HG02938 (cell line): Measurements from ENCODE around the gene RNF141.

Source experiments
- ATAC-seq: cut with Tn5 transposase; IDR thresholded peaks from one replicate; pipeline ENCODE4 v1.9.1; 2021; ENCODE audit warnings: mild to moderate bottlenecking, moderate library complexity; ENCODE audit not compliant: unreplicated experiment

RNF141 gene

DNA sequence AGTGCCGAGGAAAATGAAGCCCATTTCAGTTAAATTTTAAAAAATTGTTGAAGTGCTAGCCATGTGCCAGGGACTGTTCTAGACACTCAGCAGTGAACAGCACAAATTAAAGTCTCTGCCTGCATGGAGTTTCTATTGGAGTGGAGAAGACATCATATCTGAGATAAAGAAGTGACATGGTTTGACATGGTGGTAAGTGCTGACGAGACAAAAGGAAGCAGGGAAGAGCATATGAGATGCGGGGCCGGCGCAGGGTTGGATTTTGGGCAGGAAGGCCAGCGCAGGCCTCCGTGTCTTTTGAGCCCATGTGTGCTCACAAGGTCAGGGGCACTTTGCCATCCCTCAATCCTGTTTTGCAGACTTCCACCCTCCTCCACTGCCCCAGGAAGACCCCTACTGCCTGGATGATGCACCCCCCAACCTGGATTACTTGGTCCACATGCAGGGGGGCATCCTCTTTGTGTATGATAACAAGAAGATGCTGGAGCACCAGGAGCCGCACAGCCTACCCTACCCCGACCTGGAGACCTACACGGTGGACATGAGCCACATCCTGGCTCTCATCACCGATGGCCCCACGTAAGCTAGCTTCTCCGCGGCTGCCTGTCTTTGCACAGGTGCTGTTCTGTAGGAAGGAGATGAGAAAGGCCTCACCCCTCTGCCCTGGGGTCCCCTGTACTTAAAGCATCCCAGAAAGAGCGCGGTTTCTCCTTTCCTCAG is 56.4 kb downstream of the RNF141 start:
- ATAC-seq: no peak

DNA sequence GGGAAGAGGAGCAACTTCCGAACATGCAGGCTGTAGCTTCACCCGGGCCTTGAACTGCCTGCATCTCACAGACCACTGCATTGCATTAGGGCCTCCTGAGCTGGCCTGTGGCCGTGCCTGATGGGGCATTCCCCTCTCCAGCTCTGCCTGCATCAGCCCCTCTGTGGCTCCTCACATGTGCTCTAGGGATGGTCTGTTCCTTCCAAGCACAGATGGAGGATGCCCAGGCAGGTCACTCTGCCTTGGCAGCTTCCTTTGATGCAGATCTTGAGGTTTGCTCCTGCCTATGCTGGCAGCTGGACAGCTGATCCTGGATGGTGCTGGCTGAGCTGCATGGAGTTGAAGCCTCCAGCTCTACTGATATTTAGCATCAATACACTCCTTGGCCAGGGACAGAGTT is 57.4 kb downstream of the RNF141 start:
- ATAC-seq: no peak

DNA sequence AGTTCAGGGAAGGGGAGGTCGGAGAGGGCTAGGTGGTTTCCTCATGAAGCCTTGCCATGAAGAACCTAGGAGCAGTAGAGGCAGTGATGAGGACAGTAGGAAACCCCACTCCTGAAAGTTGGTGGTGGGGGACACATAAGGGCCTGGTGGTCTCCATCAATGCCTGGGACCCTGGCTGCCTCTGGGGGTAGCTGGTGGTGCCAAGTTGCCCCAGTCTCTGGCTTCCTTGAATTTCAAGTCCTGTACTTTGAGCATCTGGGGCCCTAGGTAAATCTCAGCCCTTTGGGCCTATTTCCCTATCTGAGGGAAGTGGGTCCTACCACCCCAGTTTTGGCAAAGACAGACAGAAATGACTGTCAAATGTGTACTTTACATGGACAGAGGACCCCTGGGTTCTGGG is 57.8 kb downstream of the RNF141 start:
- no peak for ATAC-seq

DNA sequence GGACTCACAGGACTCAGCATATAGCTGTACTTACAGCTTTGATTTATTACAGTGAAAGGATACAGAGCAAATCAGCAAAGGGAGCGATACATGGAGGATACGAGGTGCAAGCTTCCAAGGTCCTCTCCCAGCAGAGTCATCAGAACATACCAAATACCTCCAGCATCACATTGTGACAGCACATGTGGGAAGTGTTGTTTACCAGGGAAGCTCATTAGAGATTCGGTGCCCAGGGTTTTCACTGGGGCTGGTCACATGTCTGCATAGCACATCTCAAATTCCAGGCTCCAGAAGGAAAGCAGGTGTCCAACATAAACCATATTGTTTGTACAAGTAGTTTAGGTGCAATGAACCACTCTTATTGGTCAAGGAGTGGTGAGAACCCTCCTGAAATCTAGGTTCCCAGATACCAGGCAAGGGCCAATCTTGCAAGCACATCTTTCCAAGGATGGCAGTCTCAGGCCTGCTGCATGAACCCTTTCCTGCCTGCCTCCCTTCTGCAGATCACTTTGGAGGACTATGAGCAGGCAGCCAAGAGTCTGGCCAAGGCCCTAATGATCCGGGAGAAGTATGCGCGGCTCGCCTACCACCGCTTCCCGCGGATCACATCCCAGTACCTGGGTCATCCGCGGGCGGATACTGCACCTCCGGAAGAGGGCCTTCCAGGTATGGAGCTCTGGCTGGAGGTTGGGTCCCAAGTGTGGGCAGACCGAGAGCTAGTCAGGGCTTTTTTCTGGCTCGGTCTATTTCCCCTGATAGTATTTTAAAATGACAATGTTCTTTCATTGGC is 59.2 kb downstream of the RNF141 start:
- no peak for ATAC-seq

GRCh38 chr11:10480760-10481159 is 60.2 kb downstream of the RNF141 start:
- no peak for ATAC-seq

- ATAC-seq: no peak
These were observed 61.0 kb downstream of the RNF141 start for GRCh38 chr11:10480026-10480425.

GRCh38 chr11:10478574-10479550 is 62.1 kb downstream of the RNF141 start:
- no peak for ATAC-seq

GRCh38 chr11:10478066-10478465 is 62.9 kb downstream of the RNF141 start:
- no peak for ATAC-seq

GRCh38 chr11:10477690-10478046 is 63.3 kb downstream of the RNF141 start:
- no peak for ATAC-seq

DNA sequence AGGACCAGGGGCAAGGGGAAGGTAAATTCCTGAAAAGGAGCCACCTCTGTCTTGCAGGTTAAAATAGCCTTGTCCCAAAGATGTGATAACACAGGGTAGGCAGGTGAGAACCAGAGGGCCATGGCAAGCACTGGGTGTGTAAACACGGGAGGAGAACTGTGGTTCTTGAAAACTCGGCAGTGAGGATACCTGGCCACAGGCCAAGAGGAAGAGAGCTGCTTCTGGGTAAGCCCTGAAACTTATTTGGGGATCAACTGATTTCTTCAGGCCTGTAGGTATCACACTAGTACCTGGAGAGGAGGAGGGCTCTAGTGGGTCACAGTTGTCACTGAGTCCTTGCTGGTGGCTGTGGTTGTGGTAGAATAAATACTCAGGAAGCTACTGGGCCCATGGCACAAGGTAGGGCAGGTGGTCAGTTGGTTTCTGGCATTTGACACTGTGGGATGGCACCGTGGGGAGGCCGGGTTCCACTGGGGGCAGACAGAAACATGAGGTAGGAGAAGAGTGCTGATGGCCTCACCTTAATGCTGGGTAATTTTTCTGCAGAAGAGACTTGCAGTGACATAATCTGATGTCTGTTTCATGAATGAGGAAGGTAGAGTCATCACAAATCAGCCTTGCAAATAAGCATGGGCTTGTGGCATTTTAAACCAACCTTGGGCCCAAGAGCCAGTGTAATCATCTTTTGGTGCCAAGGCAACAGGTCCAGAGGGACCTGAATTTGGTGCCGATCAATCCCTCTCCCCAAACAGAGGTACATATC is 63.9 kb downstream of the RNF141 start:
- no peak for ATAC-seq

- no peak for ATAC-seq
These were observed 64.6 kb downstream of the RNF141 start for GRCh38 chr11:10476342-10476741.

GRCh38 chr11:10474551-10474950 is 66.4 kb downstream of the RNF141 start:
- ATAC-seq: no peak

DNA sequence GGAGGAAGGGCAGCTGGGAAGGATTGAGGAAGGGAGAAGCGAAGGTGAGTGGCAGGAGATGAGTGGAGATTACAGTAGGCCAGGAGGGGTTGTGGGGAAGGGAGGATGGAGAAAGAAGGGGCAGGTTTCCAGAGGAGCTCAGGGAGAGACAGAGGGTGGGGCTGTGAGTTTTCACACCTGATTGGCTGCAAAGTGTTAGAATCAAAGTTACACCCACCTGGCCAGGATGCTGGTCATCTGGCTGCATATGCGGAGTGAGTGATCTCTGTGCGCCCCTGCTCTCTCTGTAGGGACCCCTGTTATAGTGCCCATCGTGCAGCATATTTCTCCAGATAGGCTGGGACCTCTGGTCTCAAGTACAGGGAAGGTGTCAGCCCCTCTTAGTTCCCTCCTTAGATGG is 67.6 kb downstream of the RNF141 start:
- no peak for ATAC-seq

DNA sequence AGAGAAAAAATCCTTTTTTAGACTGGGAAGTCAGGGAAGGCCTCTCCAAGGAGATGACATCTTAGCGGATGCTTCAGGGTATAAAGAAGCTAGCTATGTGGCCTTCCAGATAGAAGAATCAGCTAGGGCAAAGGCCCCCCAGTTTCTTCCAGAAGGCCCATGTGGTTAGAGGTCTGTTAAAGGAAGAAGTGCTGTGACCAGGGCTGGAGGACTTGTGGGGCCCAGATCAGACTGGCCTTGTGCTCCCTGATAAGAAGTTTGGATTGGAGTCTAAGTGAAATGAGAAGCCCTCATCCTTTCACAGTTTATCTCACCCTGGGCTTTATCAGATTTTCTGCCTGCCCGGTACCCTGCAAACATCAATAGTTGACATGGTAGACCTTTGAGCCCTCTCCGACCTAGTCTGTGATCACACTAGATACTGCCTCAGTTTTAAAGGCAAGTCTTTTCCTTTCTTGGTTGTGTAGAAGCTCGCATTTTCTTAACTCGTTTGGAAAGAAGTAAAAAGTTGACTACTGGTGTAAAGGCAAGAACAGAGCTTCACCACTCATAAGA is 78.2 kb downstream of the RNF141 start:
- ATAC-seq: no peak
